NCI-H1436 (cell line): ENCODE data around the gene FRMD7.

ENCODE experiments used
- DNase-seq: peaks from one replicate; lab custom pipeline; 2025; lab: John Stamatoyannopoulos, UW

The FRMD7 gene

GRCh38 chrX:132033166-132033565, 94.7 kb downstream of the FRMD7 start:
- DNase-seq = no peak

GRCh38 chrX:132031867-132032266, 96.0 kb downstream of the FRMD7 start:
- DNase-seq = no peak

GRCh38 chrX:132030264-132030663, 97.6 kb downstream of the FRMD7 start:
- DNase-seq = no peak
